Upper lobe of left lung (tissue), 6 donors: Measurements from ENCODE around the gene C4orf50. TPM values are rescaled to one million over a fixed set of nuclear protein-coding genes. Genes with fewer than 3 reads are reported as not detected.
"Not testable (repeated sequence)": the region's sequence is repeated elsewhere in the genome, so short reads cannot be mapped to it uniquely, and the experiment has no call there.

ENCODE experiments used
- ATAC-seq, 2 donors: fragments of 200-7000 bp; cut with Tn5 transposase; one replicate each; pipeline ENCODE4 v1.9.1; 2022; ENCODE audit warnings: mild to moderate bottlenecking in 2 of 2, moderate library complexity in 2 of 2; ENCODE audit not compliant: low FRiP score in 2 of 2
- DNase-seq, 2 donors: peaks; one replicate each; pipeline ENCODE4 v3.0.0-alpha.2; 2019 to 2020
- H3K27ac ChIP-seq, 4 donors: fragments of 200-600 bp; sonication (generic); one replicate each; pipeline ENCODE4 v1.5.1; 2016 to 2019
- H3K27me3 ChIP-seq, 4 donors: fragments of 200-600 bp; sonication (generic); one replicate each; pipeline ENCODE4 v1.5.1; 2017 to 2019
- H3K36me3 ChIP-seq, 4 donors: fragments of 200-600 bp; sonication (generic); one replicate each; pipeline ENCODE4 v1.5.1; 2016 to 2019
- H3K4me1 ChIP-seq, 4 donors: fragments of 200-600 bp; sonication (generic); one replicate each; pipeline ENCODE4 v1.5.1; 2018 to 2019
- H3K4me3 ChIP-seq, 4 donors: fragments of 200-600 bp; sonication (generic); one replicate each; pipeline ENCODE4 v1.5.1; 2017 to 2019; ENCODE audit warnings: mild to moderate bottlenecking in 2 of 4, moderate library complexity in 1 of 4
- H3K9me3 ChIP-seq, 4 donors: fragments of 200-600 bp; sonication (generic); one replicate each; pipeline ENCODE4 v1.5.1; 2018 to 2019
- CTCF ChIP-seq, 6 experiments: fragments of 450-650 bp in 4 of 6; fragments of 200-600 bp in 2 of 6; sonication (generic) in 2 of 6; IDR thresholded peaks; one replicate each; pipeline ENCODE4 v1.5.1; 2016 to 2019; ENCODE audit warnings: antibody characterized with exemption in 6 of 6
- EP300 ChIP-seq, 4 donors: sonication (generic); formaldehyde crosslinking; IDR thresholded peaks; one replicate each; pipeline ENCODE4 v1.5.1; 2017; ENCODE audit warnings: antibody characterized with exemption in 4 of 4, control low read depth in 2 of 4
- POLR2A ChIP-seq, 4 donors: fragments of 450-650 bp; IDR thresholded peaks; one replicate each; pipeline ENCODE4 v1.5.1; 2016 to 2017; ENCODE audit warnings: antibody characterized with exemption in 4 of 4, mild to moderate bottlenecking in 2 of 4
- POLR2AphosphoS5 ChIP-seq, 2 donors: sonication (generic); formaldehyde crosslinking; IDR thresholded peaks; one replicate each; pipeline ENCODE4 v1.5.1; 2017; ENCODE audit warnings: antibody characterized with exemption in 2 of 2
- WGBS, 2 donors: methylation state at CpG; one replicate each; pipeline ENCODE4 v1.1.5; 2017 to 2018; 5-methylcytosine and 5-hydroxymethylcytosine counted together
- total RNA-seq, 6 donors: library from RNA; depleted of rRNA in 4 of 6; stranded (reverse); fragments of >200 nt in 4 of 6; gene quantifications; one replicate each; pipeline versions ENCODE4 v1.1.0 to v1.2.1, GENCODE V29; 2016 to 2021
- donor health status: DM: no; HTN: no; CAD: no; lungs with moderate emphysema.
- donor health status: DM: no; HTN: yes; CAD: no; lungs with severe emphysema.

C4orf50 gene
- total RNA-seq, 6 donors from 2014 or later = 0.03 to 1.3 (median 0.65) TPM

- WGBS, 2 donors = 56% methylated on average over 15 of the region's 15 CpGs
- TF ChIP-seq POLR2AphosphoS5 (IDR thresholded peaks at IDR 0.05) = no peak
- no peak overlapping the region for H3K27ac ChIP-seq
- H3K27me3 ChIP-seq = no peaks in the 10 kb centered on the region
- no peaks in the 10 kb centered on the region for H3K9me3 ChIP-seq
- H3K4me3 ChIP-seq = no peak overlapping the region
- DNase-seq (no peak), ATAC-seq (peak in 1 of 2 donors; percentile 55)
- no peaks in the 10 kb centered on the region for H3K36me3 ChIP-seq
- peaks cover 0 to 8% (median 0%) of the 10 kb centered on the region in 4 donors for H3K4me1 ChIP-seq
Observed at GRCh38 chr4:5863461-5864113, 154.6 kb downstream of the C4orf50 start.

- TF ChIP-seq EP300 (IDR thresholded peaks at IDR 0.05) (no peak), POLR2AphosphoS5 (IDR thresholded peaks at IDR 0.05) (no peak), CTCF (IDR thresholded peaks at IDR 0.05) (no peak), POLR2A (IDR thresholded peaks at IDR 0.05) (no peak)
Observed at GRCh38 chr4:5858020-5858769, 160.0 kb downstream of the C4orf50 start.

GRCh38 chr4:5857199-5857598, 161.0 kb downstream of the C4orf50 start:
- no peak for ATAC-seq
- no peaks in the 10 kb centered on the region for H3K36me3 ChIP-seq
- DNase-seq = no peak
- H3K4me3 ChIP-seq = no peak overlapping the region
- TF ChIP-seq POLR2A (IDR thresholded peaks at IDR 0.05) (no peak), EP300 (IDR thresholded peaks at IDR 0.05) (no peak), CTCF (IDR thresholded peaks at IDR 0.05) (no peak), POLR2AphosphoS5 (IDR thresholded peaks at IDR 0.05) (no peak)
- WGBS, 2 donors = 92 to 93% methylated on average over 2 of the region's 2 CpGs
- H3K27ac ChIP-seq = no peak overlapping the region
- no peaks in the 10 kb centered on the region for H3K27me3 ChIP-seq
- no peaks in the 10 kb centered on the region for H3K4me1 ChIP-seq
- no peaks in the 10 kb centered on the region for H3K9me3 ChIP-seq

More at GRCh38 chr4:5858020-5858769, 160.0 kb downstream of the C4orf50 start:
- DNase-seq (no peak), ATAC-seq (no peak)
- Histone ChIP-seq H3K4me3 (no peak overlapping the region), H3K27me3 (no peaks in the 10 kb centered on the region), H3K36me3 (no peaks in the 10 kb centered on the region), H3K27ac (no peak overlapping the region), H3K9me3 (no peaks in the 10 kb centered on the region), H3K4me1 (no peaks in the 10 kb centered on the region)
- WGBS, 2 donors = 85 to 86% methylated on average over 16 of the region's 16 CpGs

- not testable (repeated sequence) for DNase-seq, H3K36me3 ChIP-seq, H3K4me3 ChIP-seq, H3K4me1 ChIP-seq, H3K27me3 ChIP-seq, ATAC-seq, H3K27ac ChIP-seq, H3K9me3 ChIP-seq
- WGBS, 2 donors = 85 to 93% methylated on average over 3 of the region's 3 CpGs
Observed at GRCh38 chr4:5856362-5856761, 161.9 kb downstream of the C4orf50 start.

- H3K9me3 ChIP-seq = no peaks in the 10 kb centered on the region
- H3K27ac ChIP-seq = no peak overlapping the region
- H3K36me3 ChIP-seq = no peaks in the 10 kb centered on the region
- H3K27me3 ChIP-seq = no peaks in the 10 kb centered on the region
- ATAC-seq (no peak), DNase-seq (no peak)
- WGBS, 2 donors = 89 to 91% methylated on average over 3 of the region's 3 CpGs
- H3K4me3 ChIP-seq = no peak overlapping the region
- TF ChIP-seq EP300 (IDR thresholded peaks at IDR 0.05) (no peak), CTCF (IDR thresholded peaks at IDR 0.05) (no peak), POLR2A (IDR thresholded peaks at IDR 0.05) (no peak), POLR2AphosphoS5 (IDR thresholded peaks at IDR 0.05) (no peak)
- no peaks in the 10 kb centered on the region for H3K4me1 ChIP-seq
Observed at GRCh38 chr4:5854929-5855328, 163.3 kb downstream of the C4orf50 start.
